Stomach (tissue), 4 donors: ENCODE data around the gene SCN1A.

ENCODE experiments used
- POLR2A ChIP-seq, 4 donors: fragments of 450-650 bp; IDR thresholded peaks; one replicate each; pipeline ENCODE4 v1.6.1; 2016; ENCODE audit warnings: antibody characterized with exemption in 4 of 4, control low read depth in 2 of 4, mild to moderate bottlenecking in 1 of 4, moderate library complexity in 1 of 4
- POLR2AphosphoS5 ChIP-seq, 3 donors: sonication (generic); formaldehyde crosslinking; IDR thresholded peaks; one replicate each; pipeline ENCODE4 v1.6.1; 2016; ENCODE audit warnings: antibody characterized with exemption in 3 of 3
- TF ChIP-seq, protein P1 (sequence below), 7 experiments: fragments of 450-650 bp in 4 of 7; fragments of 200-600 bp in 3 of 7; sonication (generic) in 3 of 7; IDR thresholded peaks; one replicate each; pipeline ENCODE4 v1.5.1; 2016 to 2019; ENCODE audit warnings: antibody characterized with exemption in 7 of 7, control low read depth in 2 of 7, mild to moderate bottlenecking in 1 of 7

DNA sequence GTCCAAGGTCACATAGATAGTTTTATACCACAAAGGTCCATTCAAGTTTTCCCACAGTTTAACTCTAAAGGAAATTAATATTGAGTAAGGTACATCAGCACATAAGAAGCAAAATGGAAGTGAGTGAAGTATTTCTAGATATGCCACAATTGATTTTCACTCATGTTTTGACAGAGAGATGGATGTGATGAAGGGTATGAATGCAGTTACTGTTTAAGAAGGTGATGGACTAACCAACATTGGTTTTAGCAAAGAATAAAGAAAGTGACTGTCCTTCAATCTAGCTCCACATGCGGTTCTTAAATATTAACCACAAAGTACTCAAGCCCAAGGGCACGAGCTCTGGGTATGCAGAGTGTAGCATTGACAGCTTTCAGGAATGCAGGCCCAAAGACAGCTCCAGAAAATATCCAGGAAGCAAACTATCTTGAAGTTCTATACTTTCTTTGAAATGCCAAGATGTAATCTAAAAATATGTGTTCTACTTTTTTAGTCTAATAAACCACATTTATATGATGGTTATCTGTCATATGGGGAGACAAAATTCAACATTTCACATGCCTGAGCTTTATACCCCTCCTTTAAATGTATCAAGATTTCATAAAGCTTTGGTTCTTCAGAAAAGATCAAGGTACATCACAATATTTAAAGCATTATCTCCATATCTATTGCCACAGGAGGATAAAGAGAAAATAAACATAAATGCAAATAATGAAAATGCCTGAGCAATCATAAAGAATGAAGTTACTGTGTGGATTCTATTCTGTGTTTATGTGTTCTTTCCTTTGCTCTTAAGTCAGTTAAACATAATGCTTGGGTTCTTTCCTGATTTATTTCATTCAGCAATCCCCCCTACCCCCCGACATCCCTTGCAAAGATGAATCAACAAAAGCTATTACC, 6.7 kb upstream of the SCN1A start:
- TF ChIP-seq POLR2A (IDR thresholded peaks at IDR 0.05) (no peak), POLR2AphosphoS5 (IDR thresholded peaks at IDR 0.05) (no peak)
- TF ChIP-seq, protein P1, sequence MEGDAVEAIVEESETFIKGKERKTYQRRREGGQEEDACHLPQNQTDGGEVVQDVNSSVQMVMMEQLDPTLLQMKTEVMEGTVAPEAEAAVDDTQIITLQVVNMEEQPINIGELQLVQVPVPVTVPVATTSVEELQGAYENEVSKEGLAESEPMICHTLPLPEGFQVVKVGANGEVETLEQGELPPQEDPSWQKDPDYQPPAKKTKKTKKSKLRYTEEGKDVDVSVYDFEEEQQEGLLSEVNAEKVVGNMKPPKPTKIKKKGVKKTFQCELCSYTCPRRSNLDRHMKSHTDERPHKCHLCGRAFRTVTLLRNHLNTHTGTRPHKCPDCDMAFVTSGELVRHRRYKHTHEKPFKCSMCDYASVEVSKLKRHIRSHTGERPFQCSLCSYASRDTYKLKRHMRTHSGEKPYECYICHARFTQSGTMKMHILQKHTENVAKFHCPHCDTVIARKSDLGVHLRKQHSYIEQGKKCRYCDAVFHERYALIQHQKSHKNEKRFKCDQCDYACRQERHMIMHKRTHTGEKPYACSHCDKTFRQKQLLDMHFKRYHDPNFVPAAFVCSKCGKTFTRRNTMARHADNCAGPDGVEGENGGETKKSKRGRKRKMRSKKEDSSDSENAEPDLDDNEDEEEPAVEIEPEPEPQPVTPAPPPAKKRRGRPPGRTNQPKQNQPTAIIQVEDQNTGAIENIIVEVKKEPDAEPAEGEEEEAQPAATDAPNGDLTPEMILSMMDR (IDR thresholded peaks at IDR 0.05), result no peak
